Immature natural killer cell (primary cell): Measurements from ENCODE around the gene NANOS3. TPM values are rescaled to one million over a fixed set of nuclear protein-coding genes. Genes with fewer than 3 reads are reported as not detected.

ENCODE experiments used
- DNase-seq, 3 donors: peaks; one replicate each; pipeline ENCODE4 v3.0.0; 2022; ENCODE audit warnings: mixed read lengths in 1 of 3
- H3K27ac Mint-ChIP-seq, 6 donors: one replicate each; pipeline ENCODE4 v1.8.0; 2020; ENCODE audit warnings: mixed read lengths in 6 of 6, mild to moderate bottlenecking in 5 of 6, inconsistent platforms in 4 of 6, moderate library complexity in 3 of 6
- H3K27me3 Mint-ChIP-seq, 3 donors: one replicate each; pipeline ENCODE4 v1.8.0; 2020 to 2021; ENCODE audit warnings: low read depth in 3 of 3, mild to moderate bottlenecking in 3 of 3, mixed read lengths in 3 of 3, moderate library complexity in 3 of 3, inconsistent platforms in 1 of 3
- H3K36me3 Mint-ChIP-seq, 3 donors: one replicate each; pipeline ENCODE4 v1.8.0; 2020; ENCODE audit warnings: mixed read lengths in 3 of 3, inconsistent platforms in 2 of 3, mild to moderate bottlenecking in 2 of 3
- H3K4me1 Mint-ChIP-seq, 2 donors: one replicate each; pipeline ENCODE4 v1.8.0; 2020; ENCODE audit warnings: inconsistent platforms in 2 of 2, mild to moderate bottlenecking in 2 of 2, mixed read lengths in 2 of 2, moderate library complexity in 1 of 2
- H3K4me3 Mint-ChIP-seq, 5 donors: one replicate each; pipeline ENCODE4 v1.8.0; 2020; ENCODE audit warnings: mild to moderate bottlenecking in 5 of 5, mixed read lengths in 5 of 5, inconsistent platforms in 3 of 5, moderate library complexity in 3 of 5
- H3K9me3 Mint-ChIP-seq, 6 donors: one replicate each; pipeline ENCODE4 v1.8.0; 2020; ENCODE audit warnings: mild to moderate bottlenecking in 6 of 6, mixed read lengths in 6 of 6, inconsistent platforms in 4 of 6, moderate library complexity in 3 of 6
- polyA plus RNA-seq, 3 donors: library from polyadenylated mRNA; unstranded; fragments of 300-500 nt; fragmentation: Illumina TruSeq; gene quantifications; one replicate each; pipeline ENCODE4 v1.2.3, GENCODE V29; 2021

The NANOS3 gene
- polyA plus RNA-seq: not detected

DNA sequence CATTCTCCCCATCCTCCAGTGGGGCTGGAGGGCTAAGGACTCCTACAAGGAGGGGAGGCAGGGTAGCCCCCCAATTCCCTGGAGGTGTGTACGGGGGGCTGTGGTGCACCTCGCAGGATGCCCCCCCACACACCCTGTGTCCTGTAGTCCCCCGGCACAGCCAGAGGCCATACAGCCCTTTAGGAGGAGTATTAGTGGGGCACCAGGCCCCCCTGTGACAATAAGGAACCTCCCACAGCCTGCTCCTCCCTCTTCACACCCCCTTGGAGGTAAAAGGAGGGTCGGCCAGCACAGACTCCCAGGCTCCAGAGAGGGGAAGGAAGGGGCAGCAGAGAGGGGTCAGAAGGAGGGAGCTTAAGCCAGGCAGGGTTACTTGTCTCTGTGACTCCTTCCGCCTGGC, at the start of gene NANOS3:
Gene NANOS3 (plus strand): TSS at position 301 of the 400 bp plus-strand sequence. CDS start 115 bp downstream, outside the sequence.
- H3K4me3 Mint-ChIP-seq: no peak within 1 kb of the TSS

DNA sequence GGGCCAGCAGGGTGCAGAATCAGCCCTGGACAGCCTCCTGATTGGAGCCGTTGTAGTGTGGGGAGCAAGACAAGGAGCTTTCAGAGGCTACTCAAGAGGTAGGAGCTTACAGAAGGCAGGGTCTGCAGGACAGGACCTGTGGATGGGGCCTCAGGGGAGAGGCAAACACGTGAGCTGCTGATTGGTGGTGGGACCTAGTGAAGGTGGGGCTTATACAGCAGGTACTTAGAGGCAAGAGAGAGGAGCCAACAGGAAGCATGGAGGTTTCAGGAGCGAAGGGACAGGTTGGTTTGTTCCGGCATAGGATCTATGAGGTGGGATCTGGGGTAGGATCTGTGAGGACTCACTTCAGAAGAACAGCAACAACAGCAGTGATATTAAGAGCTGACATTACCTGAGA, 49.3 kb upstream of the NANOS3 start:
- H3K4me3 Mint-ChIP-seq: no peak overlapping the region
- peaks cover 0 to 11% (median 4%) of the 10 kb centered on the region in 3 donors for H3K36me3 Mint-ChIP-seq
- H3K27me3 Mint-ChIP-seq: peaks cover 0 to 13% (median 0%) of the 10 kb centered on the region in 3 donors
- H3K9me3 Mint-ChIP-seq: no peaks in the 10 kb centered on the region
- peak overlapping the region in 3 of 6 donors; percentile 39 to 75 (median 43) for H3K27ac Mint-ChIP-seq
- no peak for DNase-seq
- peaks cover 0 to 3% of the 10 kb centered on the region in 2 donors for H3K4me1 Mint-ChIP-seq

More for the DNA sequence above, at the start of gene NANOS3:
- Mint-ChIP-seq H3K27ac (no peak within 1 kb of the TSS), H3K27me3 (peaks cover 4 to 11% (median 5%) of the 10 kb centered on the region in 3 donors), H3K4me1 (peaks cover 20 to 25% of the 10 kb centered on the region in 2 donors), H3K9me3 (no peaks in the 10 kb centered on the region), H3K36me3 (no peaks in the 10 kb centered on the region)
- no peak for DNase-seq

DNA sequence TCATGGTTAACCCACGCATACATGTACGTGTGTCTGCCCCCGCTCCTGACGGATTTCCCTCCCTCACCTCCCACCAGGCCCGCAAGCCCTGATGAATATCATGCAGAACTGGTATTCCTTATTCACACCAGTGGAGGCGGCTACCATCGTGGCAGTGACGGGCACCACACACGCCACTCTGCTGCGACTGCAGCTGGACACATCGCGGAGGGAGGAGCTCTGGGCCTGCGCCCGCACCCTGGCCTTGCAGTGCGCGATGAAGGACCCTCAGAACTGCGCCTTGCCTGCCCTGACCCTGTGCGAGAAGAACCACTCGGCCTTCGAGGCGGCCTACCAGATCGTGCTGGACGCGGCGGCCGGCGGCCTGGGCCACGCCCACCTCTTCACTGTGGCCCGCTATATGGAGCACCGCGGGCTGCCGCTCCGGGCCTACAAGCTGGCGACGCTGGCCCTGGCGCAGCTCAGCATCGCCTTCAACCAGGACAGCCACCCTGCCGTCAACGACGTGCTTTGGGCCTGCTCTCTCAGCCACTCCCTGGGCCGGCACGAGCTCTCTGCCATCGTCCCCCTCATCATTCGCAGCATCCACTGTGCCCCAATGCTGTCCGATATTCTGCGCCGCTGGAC, 46.7 kb upstream of the NANOS3 start:
- H3K4me1 Mint-ChIP-seq: peaks cover 18 to 21% of the 10 kb centered on the region in 2 donors
- no peaks in the 10 kb centered on the region for H3K9me3 Mint-ChIP-seq
- no peak overlapping the region for H3K27ac Mint-ChIP-seq
- peaks cover 0 to 4% (median 4%) of the 10 kb centered on the region in 3 donors for H3K36me3 Mint-ChIP-seq
- DNase-seq: no peak
- H3K4me3 Mint-ChIP-seq: no peak overlapping the region
- peaks cover 4 to 29% (median 5%) of the 10 kb centered on the region in 3 donors for H3K27me3 Mint-ChIP-seq

DNA sequence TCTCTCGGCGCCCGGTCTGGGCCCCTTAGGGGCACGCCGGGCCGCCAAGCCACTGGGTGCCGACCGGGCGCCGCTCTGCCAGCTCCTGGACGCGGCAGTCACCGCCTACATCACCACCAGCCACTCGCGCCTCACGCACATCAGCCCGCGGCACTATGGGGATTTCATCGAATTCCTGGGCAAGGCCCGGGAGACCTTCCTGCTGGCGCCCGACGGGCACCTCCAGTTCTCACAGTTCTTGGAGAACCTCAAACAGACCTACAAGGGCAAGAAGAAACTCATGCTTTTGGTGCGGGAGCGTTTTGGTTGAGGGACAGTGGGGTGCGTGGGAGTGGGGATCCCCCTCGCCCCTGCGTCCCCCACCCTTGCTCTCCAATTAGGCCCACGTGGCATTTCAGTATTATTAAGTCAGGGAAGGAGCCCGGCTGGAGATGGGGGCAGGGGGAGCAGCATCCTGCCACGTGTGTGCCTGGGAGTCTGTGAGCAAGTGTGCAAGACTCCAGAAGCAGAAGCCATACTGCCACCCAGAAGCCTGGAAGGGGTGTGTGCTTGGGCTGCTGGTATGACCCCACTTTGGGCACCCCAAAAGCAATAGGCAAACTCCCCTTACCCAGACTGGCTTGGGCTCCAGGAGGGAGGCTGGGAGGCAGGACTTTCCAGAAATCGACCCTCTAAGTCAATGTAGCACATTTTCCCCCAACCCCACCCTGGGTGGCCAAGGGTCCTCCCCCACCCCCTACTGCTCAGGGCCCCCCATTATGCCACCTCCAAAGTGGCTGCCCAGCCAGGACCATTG, 46.0 kb upstream of the NANOS3 start:
- no peak overlapping the region for H3K4me3 Mint-ChIP-seq
- no peaks in the 10 kb centered on the region for H3K9me3 Mint-ChIP-seq
- H3K4me1 Mint-ChIP-seq: peaks cover 21 to 26% of the 10 kb centered on the region in 2 donors
- no peak for DNase-seq
- peaks cover 0 to 4% (median 3%) of the 10 kb centered on the region in 3 donors for H3K36me3 Mint-ChIP-seq
- peak overlapping the region in 1 of 6 donors; percentile 34 for H3K27ac Mint-ChIP-seq
- peaks cover 7 to 33% (median 8%) of the 10 kb centered on the region in 3 donors for H3K27me3 Mint-ChIP-seq

DNA sequence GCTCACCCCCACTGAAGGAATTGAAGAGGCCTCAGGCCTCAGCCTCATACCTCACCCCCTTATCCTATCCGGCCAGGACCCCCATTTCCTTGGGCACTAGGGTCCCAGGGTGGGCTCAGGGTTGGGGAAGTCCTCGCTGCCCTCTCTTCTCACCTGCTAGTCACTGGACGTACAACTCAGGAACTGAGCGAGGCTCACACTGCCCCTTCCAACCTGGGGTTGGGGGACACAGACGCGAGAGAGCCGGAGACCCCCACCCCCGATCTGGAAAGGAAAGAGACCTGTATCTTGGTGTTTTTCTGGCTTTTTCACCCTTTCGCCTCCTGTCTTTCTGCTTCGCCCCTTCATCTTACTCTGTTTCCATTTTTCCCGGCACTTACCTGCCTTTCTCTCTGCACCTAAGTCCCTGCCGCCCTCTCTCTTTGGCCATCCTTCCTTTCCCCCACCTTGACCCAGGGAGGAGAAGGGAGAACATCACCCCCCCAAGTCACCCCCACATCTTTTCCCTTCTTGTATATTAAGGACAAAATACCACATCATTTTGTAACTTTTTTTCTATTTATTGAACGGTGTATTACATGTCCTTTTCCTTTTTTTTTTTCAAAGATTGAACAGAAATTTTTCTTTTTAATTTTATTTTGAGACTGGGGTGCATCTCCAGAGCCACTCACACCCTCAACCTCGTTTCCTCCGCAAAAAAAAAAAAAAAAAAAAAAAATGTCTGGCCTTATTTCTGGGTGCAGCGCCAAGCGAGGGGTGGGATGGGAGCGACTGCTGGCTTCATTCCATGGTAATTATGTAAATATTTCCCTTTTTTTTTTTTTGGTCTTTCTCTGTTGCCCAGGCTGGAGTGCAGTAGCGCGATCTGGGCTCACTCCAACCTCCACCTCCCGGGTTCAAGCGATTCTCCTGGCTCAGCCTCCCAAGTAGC, 45.1 kb upstream of the NANOS3 start:
- peaks cover 0 to 4% (median 0%) of the 10 kb centered on the region in 3 donors for H3K36me3 Mint-ChIP-seq
- H3K4me3 Mint-ChIP-seq: peak overlapping the region in 2 of 5 donors; percentile 30 to 87
- peaks cover 27 to 31% of the 10 kb centered on the region in 2 donors for H3K4me1 Mint-ChIP-seq
- no peak for DNase-seq
- H3K27ac Mint-ChIP-seq: peak overlapping the region in 5 of 6 donors; percentile 42 to 99 (median 69)
- H3K27me3 Mint-ChIP-seq: peaks cover 12 to 41% (median 16%) of the 10 kb centered on the region in 3 donors
- peaks cover 0 to 2% (median 0%) of the 10 kb centered on the region in 6 donors for H3K9me3 Mint-ChIP-seq

DNA sequence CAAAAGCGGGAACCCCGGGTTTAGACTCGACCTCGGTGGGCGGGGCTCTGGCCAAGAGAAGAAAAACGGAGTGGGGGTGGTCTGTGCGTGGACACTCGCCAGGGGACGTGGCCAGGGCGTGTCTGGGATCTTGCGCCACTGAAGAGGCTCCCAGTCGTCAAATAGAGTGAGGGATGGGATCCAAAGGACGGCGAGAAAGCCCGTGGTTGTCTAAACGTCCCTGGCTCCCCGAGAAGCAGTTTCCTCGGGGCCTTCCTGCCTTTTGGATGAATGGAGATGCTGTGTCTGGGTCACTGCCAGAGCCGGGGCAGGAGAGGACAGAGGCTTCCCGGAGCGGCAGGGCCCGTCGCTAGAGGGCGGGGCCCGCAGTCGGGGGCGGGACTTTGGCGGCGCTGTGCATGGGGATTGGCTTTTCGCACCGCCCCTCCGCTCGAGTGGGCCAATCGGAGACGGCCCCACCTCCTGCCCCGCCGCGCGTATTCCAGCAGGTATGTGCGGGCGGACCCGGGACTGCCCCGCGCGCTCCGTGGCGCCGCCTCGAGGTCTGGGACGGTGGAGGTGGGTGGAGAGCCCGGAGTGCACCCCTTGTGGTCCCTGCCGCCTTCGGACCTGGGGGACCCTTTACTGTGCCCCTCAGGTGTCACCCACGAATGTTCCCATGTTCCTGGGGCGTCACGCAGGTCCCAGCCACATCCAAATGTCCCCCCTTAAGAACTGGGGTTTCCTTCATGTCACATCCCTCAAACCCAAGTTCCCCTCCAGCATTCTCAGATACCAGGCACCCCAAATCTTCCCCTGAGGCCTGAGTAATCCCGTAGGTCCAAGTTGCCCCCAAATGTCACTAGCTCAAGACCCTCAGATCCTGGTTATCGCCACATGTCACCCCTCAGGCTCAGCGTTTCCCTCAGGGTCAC, 43.3 kb upstream of the NANOS3 start:
- H3K9me3 Mint-ChIP-seq: peaks cover 0 to 2% (median 0%) of the 10 kb centered on the region in 6 donors
- DNase-seq: peak; percentile 91 to 94 (median 94)
- H3K4me3 Mint-ChIP-seq: peak overlapping the region; percentile 85 to 88 (median 87)
- H3K36me3 Mint-ChIP-seq: no peaks in the 10 kb centered on the region
- peak overlapping the region; percentile 85 to 99 (median 98) for H3K27ac Mint-ChIP-seq
- peaks cover 40 to 45% of the 10 kb centered on the region in 2 donors for H3K4me1 Mint-ChIP-seq
- peaks cover 26 to 57% (median 32%) of the 10 kb centered on the region in 3 donors for H3K27me3 Mint-ChIP-seq

DNA sequence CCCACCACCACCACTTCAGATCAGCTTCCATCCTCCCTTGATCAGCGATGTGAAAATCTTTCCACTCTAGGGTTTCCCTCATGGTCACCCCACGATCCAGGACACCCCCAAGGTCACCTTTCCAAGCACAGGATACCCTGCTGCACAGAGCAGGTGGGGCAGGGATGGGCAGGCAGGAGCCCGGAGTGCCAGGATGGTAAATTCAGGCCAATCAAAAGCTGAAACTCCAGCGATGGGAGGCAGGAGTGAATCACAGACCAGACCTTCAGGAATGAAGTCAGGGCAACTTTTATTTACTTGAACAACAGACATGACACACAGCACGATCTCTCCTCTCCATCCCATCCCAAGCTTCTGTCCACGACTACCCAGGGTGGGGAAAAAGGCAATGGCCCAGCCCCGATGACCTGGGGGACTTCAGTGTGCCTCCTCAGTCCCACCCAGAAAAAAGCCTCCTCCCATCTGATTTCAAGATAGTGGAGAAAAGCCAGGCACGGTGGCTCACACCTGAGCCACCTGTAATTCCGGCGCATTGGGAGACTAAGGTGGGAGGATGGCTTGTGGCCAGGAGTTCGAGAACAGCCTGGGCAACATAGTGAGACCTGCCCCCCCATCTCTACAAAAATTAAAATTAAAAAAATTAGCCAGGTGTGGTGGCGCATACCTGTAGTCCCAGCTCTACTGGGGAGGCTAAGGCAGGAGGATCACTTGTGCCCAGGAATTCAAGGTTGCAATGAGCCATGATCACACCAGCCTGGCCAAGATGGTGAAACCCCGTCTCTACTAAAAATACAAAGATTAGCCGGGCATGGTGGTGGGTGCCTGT, 42.5 kb upstream of the NANOS3 start:
- H3K36me3 Mint-ChIP-seq: no peaks in the 10 kb centered on the region
- peaks cover 49 to 53% of the 10 kb centered on the region in 2 donors for H3K4me1 Mint-ChIP-seq
- H3K27me3 Mint-ChIP-seq: peaks cover 34 to 66% (median 41%) of the 10 kb centered on the region in 3 donors
- H3K4me3 Mint-ChIP-seq: peak overlapping the region; percentile 85 to 88 (median 87)
- H3K9me3 Mint-ChIP-seq: peaks cover 0 to 2% (median 0%) of the 10 kb centered on the region in 6 donors
- H3K27ac Mint-ChIP-seq: peak overlapping the region; percentile 89 to 99 (median 99)
- DNase-seq: no peak

DNA sequence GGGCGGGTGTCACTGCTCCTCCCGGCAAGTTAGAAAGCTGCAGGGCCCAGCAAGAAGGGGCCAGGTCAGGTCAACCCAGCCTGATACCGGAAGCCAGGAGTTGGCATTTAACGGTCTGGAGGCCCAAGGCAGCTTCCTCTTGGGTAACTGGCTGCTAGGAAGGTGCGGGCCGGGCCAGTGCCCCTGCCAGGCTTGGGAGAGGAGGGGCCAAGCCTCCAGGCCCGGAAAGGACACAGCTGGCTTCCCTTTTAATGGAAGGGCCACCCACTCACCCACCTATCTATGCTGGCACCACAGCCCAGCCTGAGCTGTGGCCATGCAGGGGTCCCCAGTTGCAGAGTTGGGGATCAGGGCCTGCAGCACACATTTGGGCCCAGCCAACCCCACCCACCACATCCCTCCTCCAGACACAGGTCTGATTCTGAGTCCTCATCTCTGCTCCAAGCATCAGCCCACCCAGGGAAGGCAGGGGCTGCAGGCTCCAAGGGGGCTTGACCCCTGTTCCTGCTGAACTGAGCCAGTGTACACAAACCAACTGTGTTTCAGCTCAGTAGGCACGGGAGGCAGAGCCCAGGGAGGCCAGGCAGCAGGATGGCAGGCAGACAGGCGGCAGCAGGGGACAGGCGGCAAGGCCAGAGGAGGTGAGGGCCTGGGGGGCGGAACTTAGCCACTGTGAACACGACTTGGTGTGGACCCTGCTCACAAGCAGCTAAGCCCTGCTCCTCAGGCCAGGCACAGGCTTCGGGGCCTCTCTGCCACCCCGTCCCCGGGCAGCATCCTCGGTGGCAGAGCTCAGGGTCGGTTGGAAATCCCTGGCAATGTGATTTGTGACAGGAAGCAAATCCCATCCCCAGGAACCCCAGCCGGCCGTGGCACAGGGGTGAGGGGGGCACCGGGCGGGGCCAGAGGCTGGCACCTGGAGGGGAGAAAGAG, 40.9 kb upstream of the NANOS3 start:
- peak overlapping the region; percentile 99 to 100 (median 99) for H3K27ac Mint-ChIP-seq
- H3K27me3 Mint-ChIP-seq: peaks cover 48 to 79% (median 57%) of the 10 kb centered on the region in 3 donors
- H3K36me3 Mint-ChIP-seq: no peaks in the 10 kb centered on the region
- peaks cover 0 to 6% (median 1%) of the 10 kb centered on the region in 6 donors for H3K9me3 Mint-ChIP-seq
- peaks cover 61 to 66% of the 10 kb centered on the region in 2 donors for H3K4me1 Mint-ChIP-seq
- peak; percentile 40 to 56 (median 50) for DNase-seq
- peak overlapping the region; percentile 84 to 95 (median 90) for H3K4me3 Mint-ChIP-seq

DNA sequence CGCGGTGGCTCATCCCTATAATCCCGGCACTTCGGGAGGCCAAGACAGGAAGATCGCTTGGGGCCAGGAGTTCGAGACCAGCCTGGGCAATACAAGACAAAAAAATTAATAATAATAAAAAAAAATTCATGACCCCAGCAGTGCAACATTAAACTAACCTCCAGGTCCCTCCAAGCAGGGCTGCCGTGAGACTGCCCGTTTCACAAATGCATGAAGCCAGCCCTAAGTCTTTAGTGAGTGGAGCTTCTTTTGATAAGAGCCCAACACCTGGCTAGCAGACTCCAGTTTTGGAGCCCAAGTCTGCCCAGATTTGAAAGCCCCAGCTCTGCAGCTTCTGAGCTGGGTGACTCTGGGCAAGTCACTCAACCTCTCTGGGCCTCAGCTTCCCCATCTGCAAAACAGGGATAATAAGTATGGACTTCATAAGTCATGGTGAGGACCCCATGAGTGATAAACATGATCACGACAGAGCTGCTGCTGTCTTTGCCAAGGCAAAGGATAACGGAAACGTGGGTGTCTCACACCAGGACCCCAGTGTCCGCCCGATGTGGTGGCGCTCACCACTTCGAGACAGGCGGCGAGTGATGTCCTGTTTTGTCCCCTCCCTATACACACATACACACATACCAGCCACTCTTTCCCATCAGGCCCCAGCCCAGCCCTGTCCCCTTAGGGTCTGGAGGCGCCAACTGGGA, 38.4 kb upstream of the NANOS3 start:
- H3K9me3 Mint-ChIP-seq: peaks cover 0 to 8% (median 1%) of the 10 kb centered on the region in 6 donors
- peak in 1 of 3 donors; percentile 84 for DNase-seq
- H3K4me3 Mint-ChIP-seq: peak overlapping the region; percentile 89 to 96 (median 94)
- H3K36me3 Mint-ChIP-seq: no peaks in the 10 kb centered on the region
- H3K27ac Mint-ChIP-seq: peak overlapping the region; percentile 99 to 100 (median 99)
- H3K27me3 Mint-ChIP-seq: peaks cover 59 to 80% (median 76%) of the 10 kb centered on the region in 3 donors
- H3K4me1 Mint-ChIP-seq: peaks cover 65 to 72% of the 10 kb centered on the region in 2 donors

DNA sequence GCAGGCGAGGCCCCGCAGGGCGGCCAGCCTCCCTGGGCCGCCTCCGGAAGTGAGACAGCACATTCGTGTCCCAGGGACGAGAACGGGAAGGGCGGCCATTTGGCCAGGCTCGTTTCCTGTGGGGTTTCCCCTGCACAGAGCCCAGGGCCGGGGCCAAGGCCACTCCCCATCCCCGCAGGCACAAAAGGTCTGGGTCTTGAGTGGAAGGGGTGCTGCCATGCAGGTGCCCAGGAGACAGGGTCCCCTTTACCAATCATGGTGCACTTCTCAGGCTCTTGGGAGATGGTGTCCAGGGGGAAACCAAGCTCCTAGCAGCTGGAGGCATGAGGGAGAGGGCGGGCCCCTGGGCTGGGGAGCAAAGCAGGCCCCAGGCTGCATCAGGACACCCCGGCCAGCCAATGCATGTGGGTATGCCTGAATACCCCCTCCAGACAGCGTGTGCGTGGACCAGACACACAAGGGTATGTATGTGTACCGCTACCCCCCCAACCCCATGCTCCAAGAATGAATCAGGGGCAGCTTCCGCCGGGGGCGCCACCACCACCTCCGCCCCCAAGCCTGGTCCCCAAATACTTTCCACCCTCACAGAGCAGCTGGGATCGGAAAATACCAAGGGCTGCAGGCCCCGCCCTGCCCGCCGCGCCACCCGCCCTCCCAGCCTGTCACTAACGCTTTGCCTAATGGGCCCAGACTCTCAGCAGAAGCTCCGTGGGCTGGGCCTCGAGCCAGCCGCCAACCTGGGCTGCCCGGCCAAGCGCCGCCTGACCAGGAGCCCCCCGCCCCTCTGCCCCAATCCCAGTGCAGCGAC, 37.6 kb upstream of the NANOS3 start:
- DNase-seq: peak; percentile 86 to 88 (median 86)
- Mint-ChIP-seq H3K27ac (peak overlapping the region; percentile 99 to 100 (median 99)), H3K4me1 (peaks cover 58 to 68% of the 10 kb centered on the region in 2 donors), H3K27me3 (peaks cover 56 to 76% (median 76%) of the 10 kb centered on the region in 3 donors), H3K4me3 (peak overlapping the region; percentile 89 to 96 (median 94)), H3K36me3 (no peaks in the 10 kb centered on the region), H3K9me3 (peaks cover 0 to 8% (median 1%) of the 10 kb centered on the region in 6 donors)
